NB4 (cell line): Measurements from ENCODE around the gene ZNF710.

Experiments
- DNase-seq: peaks from one replicate; pipeline ENCODE4 v3.0.0; 2010; ENCODE audit warnings: low read depth
- H3K4me3 ChIP-seq: one replicate; pipeline ENCODE4 v1.5.1; 2011; ENCODE audit warnings: mild to moderate bottlenecking, low read depth, low read length, moderate library complexity
- MAX ChIP-seq: IDR thresholded peaks from 2 replicates; pipeline ENCODE4 v1.6.1; 2011; ENCODE audit warnings: low read depth, low read length
- MYC ChIP-seq: IDR thresholded peaks from 2 replicates; pipeline ENCODE4 v1.6.1; 2011; ENCODE audit warnings: low read depth, low read length
- POLR2A ChIP-seq: IDR thresholded peaks from 2 replicates; pipeline ENCODE4 v1.6.1; 2011; ENCODE audit warnings: mild to moderate bottlenecking; ENCODE audit not compliant: insufficient read length; ENCODE audit errors: extremely low read depth
- TF ChIP-seq, protein P1 (sequence below): IDR thresholded peaks from one replicate; pipeline ENCODE4 v1.5.1; 2012; ENCODE audit warnings: low read depth, low read length

ZNF710 gene

GRCh38 chr15:90084876-90085423 is 83.8 kb downstream of the ZNF710 start:
- no peak overlapping the region for H3K4me3 ChIP-seq
- no peak for DNase-seq
- no peak for TF ChIP-seq POLR2A
- no peak for TF ChIP-seq MYC
- no peak for TF ChIP-seq MAX
- TF ChIP-seq, protein P1, sequence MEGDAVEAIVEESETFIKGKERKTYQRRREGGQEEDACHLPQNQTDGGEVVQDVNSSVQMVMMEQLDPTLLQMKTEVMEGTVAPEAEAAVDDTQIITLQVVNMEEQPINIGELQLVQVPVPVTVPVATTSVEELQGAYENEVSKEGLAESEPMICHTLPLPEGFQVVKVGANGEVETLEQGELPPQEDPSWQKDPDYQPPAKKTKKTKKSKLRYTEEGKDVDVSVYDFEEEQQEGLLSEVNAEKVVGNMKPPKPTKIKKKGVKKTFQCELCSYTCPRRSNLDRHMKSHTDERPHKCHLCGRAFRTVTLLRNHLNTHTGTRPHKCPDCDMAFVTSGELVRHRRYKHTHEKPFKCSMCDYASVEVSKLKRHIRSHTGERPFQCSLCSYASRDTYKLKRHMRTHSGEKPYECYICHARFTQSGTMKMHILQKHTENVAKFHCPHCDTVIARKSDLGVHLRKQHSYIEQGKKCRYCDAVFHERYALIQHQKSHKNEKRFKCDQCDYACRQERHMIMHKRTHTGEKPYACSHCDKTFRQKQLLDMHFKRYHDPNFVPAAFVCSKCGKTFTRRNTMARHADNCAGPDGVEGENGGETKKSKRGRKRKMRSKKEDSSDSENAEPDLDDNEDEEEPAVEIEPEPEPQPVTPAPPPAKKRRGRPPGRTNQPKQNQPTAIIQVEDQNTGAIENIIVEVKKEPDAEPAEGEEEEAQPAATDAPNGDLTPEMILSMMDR, result no peak

GRCh38 chr15:90085565-90085964 is 84.4 kb downstream of the ZNF710 start:
- DNase-seq, result peak; percentile 39
- no peak overlapping the region for H3K4me3 ChIP-seq
- TF ChIP-seq, protein P1, result no peak
- TF ChIP-seq POLR2A (no peak), MYC (no peak), MAX (no peak)

GRCh38 chr15:90086868-90087268 is 85.7 kb downstream of the ZNF710 start:
- H3K4me3 ChIP-seq, result no peak overlapping the region
- TF ChIP-seq MYC, result no peak
- no peak for TF ChIP-seq MAX
- no peak for TF ChIP-seq POLR2A
- TF ChIP-seq, protein P1, result peak; percentile 98
- peak; percentile 74 for DNase-seq

- no peak overlapping the region for H3K4me3 ChIP-seq
- peak; percentile 55 for DNase-seq
These were observed 86.5 kb downstream of the ZNF710 start for GRCh38 chr15:90087454-90088154.

DNA sequence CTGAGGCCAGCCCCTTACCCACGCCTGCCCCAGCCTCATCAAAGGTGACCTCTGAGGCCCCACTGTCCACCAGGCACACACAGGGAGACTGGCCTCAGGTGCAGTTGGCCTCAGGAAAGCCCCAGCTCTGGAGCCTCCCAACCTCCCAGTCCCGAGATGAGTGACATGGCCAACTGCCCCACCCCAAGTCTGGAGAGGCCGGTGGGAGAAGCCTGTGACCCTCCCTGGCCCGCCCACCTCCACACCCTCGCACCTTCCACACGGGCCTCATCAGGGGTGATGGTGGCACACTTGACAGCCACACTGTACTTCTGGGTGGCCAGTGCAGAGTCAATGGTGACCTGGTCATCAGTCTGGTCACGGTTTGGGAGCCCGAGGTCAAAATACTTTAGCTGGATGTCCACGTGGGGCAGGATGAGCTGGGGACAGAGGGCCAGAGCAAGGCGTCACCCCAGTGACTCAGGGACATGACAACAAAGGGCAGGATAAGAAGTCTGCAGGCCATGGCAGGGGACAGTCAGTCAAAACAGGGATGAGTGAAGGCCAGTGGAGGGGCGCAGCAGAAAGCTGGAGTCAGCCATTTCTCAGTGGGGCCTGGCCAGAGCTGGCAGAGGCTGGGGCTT is 89.2 kb downstream of the ZNF710 start:
- TF ChIP-seq POLR2A (no peak), MYC (no peak), MAX (no peak)
- TF ChIP-seq, protein P1, result no peak
- H3K4me3 ChIP-seq, result no peak overlapping the region
- no peak for DNase-seq

More at GRCh38 chr15:90087454-90088154, 86.5 kb downstream of the ZNF710 start:
- TF ChIP-seq, protein P1, result peak; percentile 22
- TF ChIP-seq MAX, result no peak
